GM12864 (cell line): Measurements from ENCODE around the gene EPHX1.

Experiments
- DNase-seq: peaks from one replicate; pipeline ENCODE4 v3.0.0-alpha.2; 2011; ENCODE audit warnings: low read depth
- H3K4me3 ChIP-seq: 2 replicates; pipeline ENCODE4 v1.5.1; 2011; ENCODE audit warnings: mild to moderate bottlenecking, low read depth, low read length, control low read depth
- CTCF ChIP-seq: IDR thresholded peaks from 2 replicates; pipeline ENCODE4 v1.5.1; 2011; ENCODE audit warnings: low read depth, mild to moderate bottlenecking, moderate library complexity, low read length, control low read depth, inconsistent platforms; ENCODE audit errors: missing control alignments

EPHX1 gene

GRCh38 chr1:225860876-225861441 lies 51.0 kb downstream of the EPHX1 start:
- no peak overlapping the region for H3K4me3 ChIP-seq
- DNase-seq: no peak
- no peak for TF ChIP-seq CTCF

GRCh38 chr1:225861834-225862580 lies 52.1 kb downstream of the EPHX1 start:
- DNase-seq: no peak
- H3K4me3 ChIP-seq: no peak overlapping the region
- no peak for TF ChIP-seq CTCF

GRCh38 chr1:225862581-225862950 lies 52.6 kb downstream of the EPHX1 start:
- TF ChIP-seq CTCF: no peak
- H3K4me3 ChIP-seq: no peak overlapping the region
- DNase-seq: no peak

GRCh38 chr1:225863167-225863566 lies 53.2 kb downstream of the EPHX1 start:
- no peak for TF ChIP-seq CTCF
- no peak for DNase-seq
- no peak overlapping the region for H3K4me3 ChIP-seq

GRCh38 chr1:225865514-225865913 lies 55.6 kb downstream of the EPHX1 start:
- DNase-seq: no peak
- no peak for TF ChIP-seq CTCF
- H3K4me3 ChIP-seq: no peak overlapping the region

- DNase-seq: no peak
- no peak for TF ChIP-seq CTCF
- H3K4me3 ChIP-seq: no peak overlapping the region
Observed at GRCh38 chr1:225866061-225866837, 56.3 kb downstream of the EPHX1 start.

- no peak for TF ChIP-seq CTCF
- no peak for DNase-seq
- H3K4me3 ChIP-seq: no peak overlapping the region
Observed at GRCh38 chr1:225866981-225867380, 57.1 kb downstream of the EPHX1 start.
